ENCODE results near the gene CABCOCO1. TPM values are rescaled to one million over a fixed set of nuclear protein-coding genes. Genes with fewer than 3 reads are reported as not detected.

Gene CABCOCO1
- total RNA-seq, 1 experiment from 2014 or later = not detected

DNA sequence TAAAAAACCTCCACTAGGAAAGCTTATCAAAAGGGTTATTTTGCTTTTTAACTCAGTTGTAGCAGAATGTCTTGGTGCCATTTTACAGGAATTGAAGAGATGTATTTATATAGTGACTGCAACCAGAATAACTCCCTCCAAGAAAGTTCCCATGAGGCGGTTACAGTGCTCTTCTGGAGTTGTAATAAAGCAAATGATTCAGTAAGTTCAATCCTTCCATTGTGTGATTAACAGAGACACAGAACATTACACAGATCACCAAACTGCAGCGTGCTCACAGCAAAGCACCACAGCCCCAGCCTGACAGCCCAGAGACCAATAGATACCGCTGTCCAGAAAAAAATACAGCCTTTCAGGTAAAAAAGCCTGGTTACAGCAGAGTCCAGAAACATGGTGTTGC, 21.9 kb upstream of the CABCOCO1 start:
- ChIA-PET POLR2A (no interaction called here), RAD21 (ENCODE audit: low non-redundant PET in 1 of 2, low total read pairs in 2 of 2, uncharacterized antibody in 2 of 2, unreplicated experiment in 2 of 2) (no interaction called here), CTCF (no interaction called here)
- no peak for ATAC-seq
- no peaks in the 10 kb centered on the region for H3K9me3 ChIP-seq (ENCODE audit: control insufficient read depth in 1 of 2, insufficient read depth in 1 of 2, low read depth in 1 of 2, low read length in 2 of 2)
- TF ChIP-seq EGR1 (IDR thresholded peaks at IDR 0.05; ENCODE audit: low read depth) (no peak), SRF (IDR thresholded peaks at IDR 0.05; ENCODE audit: low read depth) (no peak), MAX (IDR thresholded peaks at IDR 0.05) (no peak), CBX3 (IDR thresholded peaks at IDR 0.05; ENCODE audit: low read depth) (no peak), RAD21 (IDR thresholded peaks at IDR 0.05; ENCODE audit: low read depth) (no peak), ZBTB33 (IDR thresholded peaks at IDR 0.05; ENCODE audit: extremely low read depth, insufficient replicate concordance, low read length) (no peak), CTCF (IDR thresholded peaks at IDR 0.05 in 2 of 3, conservative IDR thresholded peaks at IDR 0.05 in 1 of 3; ENCODE audit: borderline replicate concordance in 1 of 3, insufficient read depth in 1 of 3, low read depth in 2 of 3, low read length in 2 of 3) (no peak), ZFX (IDR thresholded peaks at IDR 0.05) (no peak), CEBPB (IDR thresholded peaks at IDR 0.05; ENCODE audit: low read depth) (no peak), POLR2A (IDR thresholded peaks at IDR 0.05; ENCODE audit: borderline replicate concordance, extremely low read depth, insufficient read depth, insufficient read length) (no peak), ELF1 (IDR thresholded peaks at IDR 0.05; ENCODE audit: borderline replicate concordance, low read depth) (no peak)
- TF ChIP-seq, protein P1, sequence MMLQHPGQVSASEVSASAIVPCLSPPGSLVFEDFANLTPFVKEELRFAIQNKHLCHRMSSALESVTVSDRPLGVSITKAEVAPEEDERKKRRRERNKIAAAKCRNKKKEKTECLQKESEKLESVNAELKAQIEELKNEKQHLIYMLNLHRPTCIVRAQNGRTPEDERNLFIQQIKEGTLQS (IDR thresholded peaks at IDR 0.05) = no peak
- TF ChIP-seq, protein P2, sequence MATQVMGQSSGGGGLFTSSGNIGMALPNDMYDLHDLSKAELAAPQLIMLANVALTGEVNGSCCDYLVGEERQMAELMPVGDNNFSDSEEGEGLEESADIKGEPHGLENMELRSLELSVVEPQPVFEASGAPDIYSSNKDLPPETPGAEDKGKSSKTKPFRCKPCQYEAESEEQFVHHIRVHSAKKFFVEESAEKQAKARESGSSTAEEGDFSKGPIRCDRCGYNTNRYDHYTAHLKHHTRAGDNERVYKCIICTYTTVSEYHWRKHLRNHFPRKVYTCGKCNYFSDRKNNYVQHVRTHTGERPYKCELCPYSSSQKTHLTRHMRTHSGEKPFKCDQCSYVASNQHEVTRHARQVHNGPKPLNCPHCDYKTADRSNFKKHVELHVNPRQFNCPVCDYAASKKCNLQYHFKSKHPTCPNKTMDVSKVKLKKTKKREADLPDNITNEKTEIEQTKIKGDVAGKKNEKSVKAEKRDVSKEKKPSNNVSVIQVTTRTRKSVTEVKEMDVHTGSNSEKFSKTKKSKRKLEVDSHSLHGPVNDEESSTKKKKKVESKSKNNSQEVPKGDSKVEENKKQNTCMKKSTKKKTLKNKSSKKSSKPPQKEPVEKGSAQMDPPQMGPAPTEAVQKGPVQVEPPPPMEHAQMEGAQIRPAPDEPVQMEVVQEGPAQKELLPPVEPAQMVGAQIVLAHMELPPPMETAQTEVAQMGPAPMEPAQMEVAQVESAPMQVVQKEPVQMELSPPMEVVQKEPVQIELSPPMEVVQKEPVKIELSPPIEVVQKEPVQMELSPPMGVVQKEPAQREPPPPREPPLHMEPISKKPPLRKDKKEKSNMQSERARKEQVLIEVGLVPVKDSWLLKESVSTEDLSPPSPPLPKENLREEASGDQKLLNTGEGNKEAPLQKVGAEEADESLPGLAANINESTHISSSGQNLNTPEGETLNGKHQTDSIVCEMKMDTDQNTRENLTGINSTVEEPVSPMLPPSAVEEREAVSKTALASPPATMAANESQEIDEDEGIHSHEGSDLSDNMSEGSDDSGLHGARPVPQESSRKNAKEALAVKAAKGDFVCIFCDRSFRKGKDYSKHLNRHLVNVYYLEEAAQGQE (IDR thresholded peaks at IDR 0.05; ENCODE audit: low read depth) = no peak
- H3K79me2 ChIP-seq (ENCODE audit: insufficient read depth, low read length) = no peaks in the 10 kb centered on the region
- no peak overlapping the region for H3K27ac ChIP-seq (ENCODE audit: low read depth, low read length)
- no peaks in the 10 kb centered on the region for H4K20me1 ChIP-seq (ENCODE audit: insufficient read depth)
- no peaks in the 10 kb centered on the region for H3K9me2 ChIP-seq (ENCODE audit: insufficient read depth)
- no TSS peak for BruUV-seq (replicated peaks)
- no peak for DNase-seq (ENCODE audit: low read depth, low spot score)
- no peak overlapping the region for H3K4me2 ChIP-seq (ENCODE audit: low read length)
- H3K4me1 ChIP-seq (ENCODE audit: control insufficient read depth in 1 of 2, insufficient read depth in 2 of 2, low read length in 2 of 2) = peaks cover 0 to 6% of the 10 kb centered on the region in 2 experiments; a peak in 2 of 4 replicates
- no peak overlapping the region for H3K4me3 ChIP-seq (replicated peaks in 1 of 2; ENCODE audit: low read depth in 1 of 2, low read length in 2 of 2)
- intact Hi-C loops (cut with micrococcal nuclease) = no loop called here
- H3K36me3 ChIP-seq (ENCODE audit: control insufficient read depth in 1 of 2, insufficient read depth in 2 of 2, low read length in 2 of 2) = no peaks in the 10 kb centered on the region
- no peak overlapping the region for H2AFZ ChIP-seq (ENCODE audit: low read depth, low read length, poor library complexity, severe bottlenecking)
- no peak overlapping the region for H3K9ac ChIP-seq (ENCODE audit: low read length)
- no peaks in the 10 kb centered on the region for H3K27me3 ChIP-seq (ENCODE audit: insufficient read depth, low read length)

Measured in HCT116 (cell line).